KBM-7 (cell line): Measurements from ENCODE around the gene OR8G5.

Experiments
- DNase-seq: peaks from one replicate; pipeline ENCODE4 v3.0.0-alpha.2; 2015
- in situ Hi-C: fragments of 300-500 bp; cut with MboI; formaldehyde crosslinking; loops from 2 replicates; pipeline ENCODE4 v1.14.3; 2020; ENCODE audit warnings: low sequenced_read_pairs, low pct_unique_long_range_greater_than_20kb, mixed read lengths

The OR8G5 gene

DNA sequence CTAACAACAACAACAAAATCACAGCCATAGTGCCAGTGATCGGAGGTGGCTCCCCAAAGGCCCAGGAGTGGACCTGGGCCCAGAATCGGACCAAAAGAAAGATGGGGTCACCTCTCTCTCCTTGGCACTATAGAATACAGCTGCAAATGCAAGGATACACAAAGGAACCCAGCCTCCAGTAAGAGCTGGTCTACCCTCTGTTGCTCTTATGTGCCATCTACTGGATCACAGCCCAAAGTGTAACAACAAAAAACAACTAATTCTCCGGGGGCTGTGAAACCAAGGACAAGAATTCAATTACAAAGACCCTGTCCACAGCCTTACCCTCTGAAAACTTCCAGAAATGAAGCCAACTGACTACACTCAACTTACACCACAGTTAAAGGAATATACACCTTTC, 21.6 kb downstream of the OR8G5 start:
- no peak for DNase-seq
- in situ Hi-C loops, result no loop called here

GRCh38 chr11:124278261-124278660, 22.1 kb downstream of the OR8G5 start:
- DNase-seq, result no peak

GRCh38 chr11:124285610-124286344, 29.6 kb downstream of the OR8G5 start:
- DNase-seq, result no peak
- in situ Hi-C loops, result no loop called here

More at GRCh38 chr11:124278261-124278660, 22.1 kb downstream of the OR8G5 start:
- in situ Hi-C loops, result no loop called here

GRCh38 chr11:124294687-124295086, 38.5 kb downstream of the OR8G5 start:
- in situ Hi-C loops, result no loop called here
- no peak for DNase-seq

- in situ Hi-C loops, result no loop called here
- DNase-seq, result no peak
Observed at GRCh38 chr11:124296016-124296415, 39.8 kb downstream of the OR8G5 start.

DNA sequence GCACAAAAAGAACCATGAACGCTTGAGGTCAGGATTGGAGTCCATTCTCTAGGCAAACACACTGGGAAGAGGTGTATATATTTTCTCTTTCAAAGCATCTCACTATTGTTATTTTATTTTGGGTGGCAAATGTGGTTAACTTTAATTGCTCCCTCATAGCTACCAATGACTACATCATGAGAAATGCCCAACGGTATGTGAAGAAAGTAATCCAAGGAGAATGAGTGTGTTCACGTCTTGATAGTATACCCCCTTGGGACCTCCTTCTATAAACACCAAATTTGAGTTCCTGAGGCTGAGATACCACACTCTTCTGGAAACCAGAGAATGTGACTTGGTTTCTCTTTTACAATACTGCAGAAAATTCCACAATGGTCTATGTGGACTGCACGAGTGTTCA, 41.7 kb downstream of the OR8G5 start:
- DNase-seq, result no peak
- in situ Hi-C loops, result no loop called here

DNA sequence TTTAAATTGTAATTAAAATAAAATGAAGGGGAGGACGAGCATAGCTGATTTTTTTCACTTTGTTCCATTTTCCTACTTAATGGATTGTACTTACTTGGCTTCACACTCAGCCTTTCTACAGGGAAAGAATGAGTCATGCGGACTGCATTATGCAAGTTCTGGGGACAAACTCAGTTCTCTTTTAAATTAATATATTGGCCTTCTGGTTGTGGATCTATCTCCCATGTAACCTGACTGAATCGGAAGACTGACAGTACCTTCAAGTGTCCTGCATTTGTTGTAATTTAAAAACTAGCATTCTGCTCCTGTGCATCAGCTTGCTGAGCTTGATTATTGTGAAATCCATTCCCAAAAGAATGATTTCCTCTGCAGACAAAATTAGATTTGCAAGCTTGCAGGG, 45.4 kb downstream of the OR8G5 start:
- no peak for DNase-seq
- in situ Hi-C loops, result no loop called here

DNA sequence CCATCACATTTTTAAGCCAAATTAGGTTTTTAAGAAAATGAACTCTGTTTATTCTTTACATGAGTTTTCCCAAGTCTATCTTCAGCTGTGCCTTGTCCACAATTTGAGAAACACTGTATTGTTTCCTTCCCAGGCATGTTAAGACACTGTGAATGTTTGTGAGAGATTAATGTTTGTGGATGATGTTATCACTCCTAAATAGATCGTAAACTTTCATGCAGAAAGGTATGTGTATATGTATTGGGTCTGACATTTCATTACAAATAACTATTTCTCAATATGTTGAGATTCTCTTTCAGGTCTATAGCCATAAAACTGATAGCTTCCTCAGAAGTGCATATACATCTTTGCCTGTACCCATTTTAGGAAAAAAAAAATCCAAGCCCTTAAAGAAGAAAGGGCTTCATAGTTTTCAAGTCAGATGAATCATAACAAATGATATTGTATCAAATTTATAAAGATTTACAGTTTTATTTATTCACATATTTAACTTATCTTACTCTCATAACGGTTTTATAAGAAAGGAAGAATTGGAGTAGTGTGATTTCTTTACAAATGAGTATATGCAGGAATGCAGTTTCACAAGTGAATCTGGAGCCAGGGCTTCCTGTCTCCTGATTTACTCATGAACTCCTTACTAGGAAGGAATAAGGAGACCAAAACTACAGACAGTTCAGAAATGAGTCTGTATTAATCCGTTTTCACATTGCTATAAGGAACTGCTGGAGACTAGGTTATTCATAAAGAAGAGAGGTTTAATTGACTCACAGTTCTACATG, 46.4 kb downstream of the OR8G5 start:
- DNase-seq, result no peak
- in situ Hi-C loops, result no loop called here

DNA sequence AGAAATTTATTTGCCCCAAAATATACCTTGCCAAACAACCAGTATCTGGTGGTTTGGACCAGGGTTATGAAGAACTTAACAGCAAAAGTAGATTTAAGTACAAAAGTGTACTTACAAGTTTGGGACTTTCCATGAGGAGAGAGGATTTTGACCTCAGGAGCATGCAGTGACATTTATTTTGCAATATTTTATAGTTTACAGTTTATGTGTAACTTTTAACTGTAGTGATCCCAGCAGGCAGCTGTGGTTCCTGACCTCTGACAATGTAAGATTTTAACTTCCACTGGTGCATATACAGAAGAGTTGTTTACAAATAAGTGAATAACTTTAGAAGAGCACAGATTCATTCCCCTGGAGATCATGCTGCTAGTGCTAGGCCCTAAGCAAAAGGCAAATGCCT, 50.9 kb downstream of the OR8G5 start:
- DNase-seq, result no peak
- in situ Hi-C loops, result no loop called here

- DNase-seq, result no peak
- in situ Hi-C loops, result no loop called here
Observed at GRCh38 chr11:124310721-124311120, 54.5 kb downstream of the OR8G5 start.

DNA sequence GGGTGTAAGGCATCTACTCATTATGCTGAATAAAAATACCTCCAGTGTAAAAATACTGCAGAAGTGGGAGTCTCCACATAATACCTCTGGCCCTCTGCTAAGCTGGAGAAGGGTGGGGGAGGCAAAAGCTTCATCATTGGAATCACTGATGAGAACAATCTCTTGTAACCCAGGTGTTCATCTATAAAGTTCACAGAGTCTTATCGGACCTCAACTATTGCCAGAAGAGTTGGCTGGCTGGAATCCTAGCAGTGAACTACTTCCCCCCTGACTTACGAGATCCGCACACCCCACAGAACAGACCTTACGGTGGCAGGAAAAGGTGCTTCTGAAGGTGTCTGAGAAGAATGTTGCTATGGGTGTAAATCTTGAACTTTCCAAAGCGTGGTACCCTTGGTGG, 55.1 kb downstream of the OR8G5 start:
- in situ Hi-C loops, result no loop called here
- no peak for DNase-seq

- in situ Hi-C loops, result no loop called here
- no peak for DNase-seq
Observed at GRCh38 chr11:124311670-124312069, 55.5 kb downstream of the OR8G5 start.

- DNase-seq, result no peak
- in situ Hi-C loops, result no loop called here
Observed at GRCh38 chr11:124313131-124313530, 57.0 kb downstream of the OR8G5 start.

DNA sequence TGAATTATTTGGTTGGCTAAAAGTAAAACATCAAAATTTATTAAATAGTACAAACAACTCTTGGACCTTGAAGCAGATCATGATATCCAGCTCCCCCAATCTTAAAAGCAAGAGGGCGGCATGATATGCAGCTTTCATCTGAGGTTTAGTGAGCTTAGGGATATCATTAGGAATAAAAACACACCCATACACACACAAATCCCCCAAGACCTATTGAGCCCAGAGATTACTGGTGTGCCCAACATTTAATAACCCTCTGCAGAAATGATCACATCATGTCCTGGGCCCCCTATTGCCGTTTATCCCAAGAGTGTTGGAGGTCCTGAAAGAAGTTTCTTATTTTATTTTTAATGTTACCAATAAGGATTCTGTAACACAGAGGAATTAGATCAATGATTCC, 57.7 kb downstream of the OR8G5 start, which contains the start of gene OR8D1:
TSS of gene OR8D1 (minus strand) at position 101 of the 400 bp plus-strand sequence. CDS start 3,183 bp downstream, outside the sequence.
- no peak for DNase-seq
- in situ Hi-C loops, result no loop called here

DNA sequence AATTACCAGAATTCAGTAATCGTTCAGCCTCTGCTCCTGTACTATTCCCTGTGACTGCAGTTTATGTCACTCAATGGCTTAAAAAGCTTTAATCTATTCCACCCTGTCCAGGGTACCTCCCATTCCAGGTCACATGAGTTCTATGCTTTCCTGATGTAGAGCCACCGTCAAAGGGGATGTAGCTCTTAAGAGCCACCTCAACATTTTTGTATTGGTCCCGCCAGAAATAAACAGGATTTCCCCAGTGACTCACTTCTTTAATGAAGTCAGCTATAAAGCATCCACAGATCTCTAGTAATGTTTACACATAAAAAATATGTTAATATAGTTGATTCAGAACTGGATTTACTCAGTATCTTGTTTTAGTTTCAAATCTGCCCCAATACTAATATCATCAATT, 58.9 kb downstream of the OR8G5 start:
- in situ Hi-C loops, result no loop called here

More for the DNA sequence above, 58.9 kb downstream of the OR8G5 start:
- DNase-seq, result no peak
